NT2/D1 (cell line): ENCODE data around the gene FTO.
A peak's percentile ranks its signal among the peaks of the same experiment; 100 is the strongest.

Experiments
- DNase-seq: peaks from one replicate; pipeline ENCODE4 v3.0.0-alpha.2; 2011; ENCODE audit warnings: low read depth, low spot score
- H3K27me3 ChIP-seq: 2 replicates; pipeline ENCODE4 v1.6.0; 2011; ENCODE audit warnings: mild to moderate bottlenecking; ENCODE audit not compliant: insufficient read length, insufficient read depth
- H3K36me3 ChIP-seq: 2 replicates; pipeline ENCODE4 v1.6.1; 2011; ENCODE audit warnings: mild to moderate bottlenecking, low read length, mixed read lengths; ENCODE audit not compliant: insufficient read depth, insufficient read length
- H3K4me1 ChIP-seq: 2 replicates; pipeline ENCODE4 v1.5.1; 2011; ENCODE audit not compliant: insufficient read depth, insufficient read length
- H3K4me3 ChIP-seq: 2 replicates; pipeline ENCODE4 v1.5.1; 2011; ENCODE audit warnings: low read depth; ENCODE audit not compliant: insufficient read length
- H3K9ac ChIP-seq: 2 replicates; pipeline ENCODE4 v1.6.0; 2011; ENCODE audit warnings: low read depth; ENCODE audit not compliant: insufficient read length
- H3K9me3 ChIP-seq: 2 replicates; pipeline ENCODE4 v1.5.1; 2011; ENCODE audit warnings: mild to moderate bottlenecking, low read length; ENCODE audit not compliant: insufficient read depth
- SUZ12 ChIP-seq: IDR thresholded peaks from 2 replicates; pipeline ENCODE4 v1.6.1; 2011; ENCODE audit not compliant: insufficient read length, insufficient read depth; ENCODE audit errors: extremely low read depth
- YY1 ChIP-seq: IDR thresholded peaks from 2 replicates; pipeline ENCODE4 v1.6.1; 2011; ENCODE audit not compliant: insufficient read length, insufficient read depth
- ZNF274 ChIP-seq: IDR thresholded peaks from 2 replicates; pipeline ENCODE4 v1.6.1; 2011; ENCODE audit warnings: mild to moderate bottlenecking, low read depth, low read length

Gene FTO

DNA sequence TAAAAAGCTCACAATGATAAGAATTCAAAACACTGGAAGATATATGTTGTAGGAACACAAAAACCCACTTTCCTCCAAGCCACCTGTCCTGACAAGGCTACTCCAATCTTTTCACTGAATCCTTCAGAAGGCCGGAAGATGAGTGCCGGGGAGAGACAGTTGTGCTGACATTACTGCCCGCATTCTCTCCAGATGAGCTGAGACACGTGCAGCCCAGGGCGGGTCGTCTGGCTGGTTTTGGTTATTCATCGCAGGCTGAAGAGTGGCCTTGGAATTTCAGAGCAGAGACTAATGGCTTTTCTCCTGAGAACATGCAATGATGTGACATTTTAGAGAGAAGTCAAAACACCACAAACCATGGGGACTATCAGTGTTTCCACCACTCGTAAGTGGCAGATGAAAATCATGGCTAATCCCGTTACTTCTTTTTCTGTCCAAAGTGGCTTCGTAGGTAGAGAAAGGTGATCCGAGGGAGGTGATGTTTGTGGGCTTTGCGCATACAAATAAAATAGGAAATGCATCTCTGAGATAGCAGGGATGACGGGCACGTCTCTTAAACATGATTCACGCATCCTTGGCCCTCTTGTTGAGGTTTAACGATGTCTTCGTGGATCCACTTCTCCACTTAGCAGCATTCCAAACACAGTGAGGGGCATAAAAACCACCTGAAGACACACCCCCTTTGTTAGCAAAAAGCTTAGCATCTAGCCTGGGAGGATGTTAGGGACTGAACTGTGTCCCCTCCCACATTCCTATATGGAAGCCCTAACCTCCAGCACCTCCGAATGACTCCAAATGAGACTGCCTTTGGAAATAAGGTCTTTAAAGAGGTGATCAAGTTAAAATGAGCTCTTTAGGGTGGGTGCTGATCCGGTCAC is 448.6 kb downstream of the FTO start:
- H3K36me3 ChIP-seq, result no peaks in the 10 kb centered on the region
- peak; percentile 39 for DNase-seq
- no peak overlapping the region for H3K4me3 ChIP-seq
- H3K27me3 ChIP-seq, result no peaks in the 10 kb centered on the region
- H3K4me1 ChIP-seq, result no peaks in the 10 kb centered on the region
- H3K9ac ChIP-seq, result no peak overlapping the region
- TF ChIP-seq SUZ12, result no peak
- no peak for TF ChIP-seq YY1
- TF ChIP-seq ZNF274, result no peak
- peaks cover 13% of the 10 kb centered on the region for H3K9me3 ChIP-seq

DNA sequence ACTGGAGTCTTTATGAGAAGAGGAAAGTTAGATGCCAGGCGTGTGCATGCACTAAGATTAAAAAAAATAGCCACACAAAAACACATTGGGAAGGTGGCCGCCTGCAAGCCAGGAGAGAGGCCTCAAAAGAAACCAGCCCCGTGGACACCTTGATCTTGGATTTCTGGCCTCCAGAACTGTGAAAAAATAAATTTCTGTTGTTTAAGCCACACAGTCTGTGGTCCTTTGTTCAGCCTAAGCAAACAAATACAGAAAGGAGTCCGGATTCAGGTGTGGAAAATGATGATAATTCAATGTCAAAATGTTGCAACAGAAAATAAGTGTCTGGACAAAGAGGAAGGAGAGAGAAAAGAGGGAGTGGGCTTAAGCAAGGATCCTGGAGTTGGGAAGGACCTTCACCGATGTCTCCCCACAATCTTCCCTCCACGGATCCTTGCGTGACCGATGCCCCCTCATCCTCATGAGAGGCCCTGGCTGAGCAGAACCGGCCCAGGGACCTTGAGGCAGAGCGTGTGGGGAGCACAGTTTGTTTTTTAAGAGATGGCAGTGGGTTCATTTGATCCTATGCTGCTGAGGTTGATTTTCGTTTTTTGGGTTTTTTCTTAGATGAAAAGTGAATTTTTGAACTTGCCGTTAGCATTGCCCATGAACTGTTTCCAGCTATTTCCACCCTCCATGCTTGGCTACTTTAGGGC is 449.4 kb downstream of the FTO start:
- TF ChIP-seq SUZ12 (no peak), ZNF274 (no peak), YY1 (no peak)
- H3K27me3 ChIP-seq, result no peaks in the 10 kb centered on the region
- H3K4me3 ChIP-seq, result no peak overlapping the region
- H3K9me3 ChIP-seq, result peaks cover 11% of the 10 kb centered on the region
- DNase-seq, result no peak
- H3K9ac ChIP-seq, result no peak overlapping the region
- H3K36me3 ChIP-seq, result no peaks in the 10 kb centered on the region
- no peaks in the 10 kb centered on the region for H3K4me1 ChIP-seq

DNA sequence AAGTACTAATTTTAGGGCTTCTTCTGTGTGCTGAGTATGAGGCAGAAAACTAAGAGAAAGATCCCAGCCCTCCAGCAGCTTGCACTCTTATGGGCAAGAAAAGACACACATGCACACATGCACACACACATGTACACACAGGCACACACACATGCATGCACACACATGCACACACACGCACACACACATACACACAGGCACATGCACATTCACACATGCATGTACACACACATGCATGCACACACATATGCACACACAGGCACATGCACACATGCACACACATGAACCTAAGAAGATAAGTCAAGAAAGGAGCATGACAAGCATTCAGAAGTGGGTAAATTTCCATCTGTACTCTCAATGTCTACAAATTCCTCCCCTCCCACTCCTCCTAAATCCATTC is 452.4 kb downstream of the FTO start:
- no peaks in the 10 kb centered on the region; the same call in 1 of the 2 replicates for H3K9me3 ChIP-seq
- H3K27me3 ChIP-seq, result no peaks in the 10 kb centered on the region
- no peak for DNase-seq
- no peak overlapping the region for H3K4me3 ChIP-seq
- H3K4me1 ChIP-seq, result no peaks in the 10 kb centered on the region
- no peak for TF ChIP-seq ZNF274
- no peak for TF ChIP-seq SUZ12
- TF ChIP-seq YY1, result no peak
- H3K36me3 ChIP-seq, result no peaks in the 10 kb centered on the region
- no peak overlapping the region for H3K9ac ChIP-seq

DNA sequence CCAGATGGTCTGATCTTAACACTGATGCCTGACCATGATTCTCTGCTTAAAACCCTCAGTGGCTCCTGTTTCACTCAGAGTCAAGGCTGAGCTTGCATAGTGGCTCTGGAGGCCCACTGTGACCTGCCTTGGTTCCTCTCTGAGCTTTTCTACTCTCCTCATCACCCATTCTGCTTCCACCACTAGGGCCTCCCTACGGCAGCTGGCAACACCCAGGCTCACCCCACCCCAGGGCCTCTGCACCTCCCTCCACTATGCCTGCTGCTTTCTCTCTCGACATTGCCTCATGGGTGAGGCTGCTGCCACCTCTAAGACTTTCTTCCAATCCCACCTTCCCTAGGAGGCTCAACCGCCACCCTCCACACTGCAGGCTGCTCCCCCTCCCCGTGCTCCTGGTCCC is 455.0 kb downstream of the FTO start:
- Histone ChIP-seq H3K4me1 (no peaks in the 10 kb centered on the region), H3K9ac (no peak overlapping the region), H3K36me3 (no peaks in the 10 kb centered on the region), H3K9me3 (no peaks in the 10 kb centered on the region; the same call in 1 of the 2 replicates), H3K27me3 (no peaks in the 10 kb centered on the region), H3K4me3 (no peak overlapping the region)
- no peak for TF ChIP-seq ZNF274
- no peak for TF ChIP-seq SUZ12
- TF ChIP-seq YY1, result no peak
- no peak for DNase-seq

DNA sequence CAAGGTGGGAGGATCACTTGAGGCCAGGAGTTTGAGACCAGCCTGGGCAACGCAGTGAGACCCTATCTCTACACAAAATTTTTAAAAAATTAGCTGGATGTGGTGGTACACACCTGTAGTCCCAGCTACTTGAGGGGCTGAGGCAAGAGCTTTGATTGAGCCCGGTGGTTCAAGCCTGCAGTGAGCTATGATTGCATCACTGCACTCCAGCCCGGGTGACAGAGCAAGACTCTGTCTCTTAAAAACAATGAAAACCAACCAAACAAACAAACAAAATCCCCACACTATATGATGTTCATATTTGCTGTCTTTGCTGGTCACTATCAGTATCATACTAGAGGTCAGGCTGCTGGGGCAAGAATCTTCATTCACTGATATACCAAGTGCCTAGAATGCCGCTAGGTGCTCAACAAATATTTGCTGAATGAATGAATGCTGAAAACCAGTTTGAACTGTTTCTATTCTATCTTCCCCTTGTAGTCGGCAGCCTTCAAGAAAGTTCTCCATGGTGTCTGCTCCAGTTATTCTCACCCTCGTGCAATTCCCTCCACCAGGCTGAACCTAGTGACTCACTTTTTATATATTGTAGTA is 455.6 kb downstream of the FTO start:
- H3K9me3 ChIP-seq, result no peaks in the 10 kb centered on the region; the same call in 1 of the 2 replicates
- H3K27me3 ChIP-seq, result no peaks in the 10 kb centered on the region
- H3K9ac ChIP-seq, result no peak overlapping the region
- peaks cover under 1% of the 10 kb centered on the region for H3K4me1 ChIP-seq
- TF ChIP-seq SUZ12, result no peak
- no peak for TF ChIP-seq YY1
- TF ChIP-seq ZNF274, result no peak
- DNase-seq, result no peak
- H3K36me3 ChIP-seq, result no peaks in the 10 kb centered on the region
- H3K4me3 ChIP-seq, result no peak overlapping the region

DNA sequence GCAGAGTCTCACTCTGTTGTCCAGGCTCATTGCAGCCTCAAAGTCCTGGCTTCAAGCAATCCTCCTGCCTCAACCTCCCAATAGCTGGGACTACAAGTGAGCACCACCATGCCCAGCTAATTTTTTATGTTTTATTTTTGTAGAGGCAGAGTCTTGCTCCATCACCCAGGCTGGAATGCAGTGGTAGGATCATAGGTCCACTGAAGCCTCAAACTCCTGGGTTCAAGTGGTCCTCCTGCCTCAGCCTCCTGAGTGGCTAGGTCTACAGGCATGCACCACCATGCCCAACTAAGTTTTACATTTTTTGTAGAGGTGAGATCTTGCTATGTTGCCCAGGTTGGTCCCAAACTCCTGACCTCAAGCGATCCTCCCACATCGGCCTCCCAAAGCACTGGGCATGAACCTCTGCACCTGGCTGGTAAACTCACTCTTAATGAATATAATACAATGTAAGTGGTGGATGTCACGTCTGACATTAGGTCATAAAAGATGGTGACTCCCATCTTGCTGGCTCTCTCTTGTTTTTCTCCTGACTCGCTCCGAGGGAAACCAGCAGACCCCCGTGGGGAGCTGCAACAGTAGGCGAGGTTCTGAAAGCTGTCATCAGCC is 456.4 kb downstream of the FTO start:
- H3K4me3 ChIP-seq, result no peak overlapping the region

More for the DNA sequence above, 456.4 kb downstream of the FTO start:
- no peaks in the 10 kb centered on the region for H3K36me3 ChIP-seq
- TF ChIP-seq ZNF274 (no peak), SUZ12 (no peak), YY1 (no peak)
- DNase-seq, result no peak
- no peaks in the 10 kb centered on the region for H3K27me3 ChIP-seq
- no peak overlapping the region for H3K9ac ChIP-seq
- peaks cover 8% of the 10 kb centered on the region for H3K4me1 ChIP-seq
- H3K9me3 ChIP-seq, result no peaks in the 10 kb centered on the region; the same call in 1 of the 2 replicates
